IMR-90 (cell line): ENCODE results near the gene DMRT1. TPM values are rescaled to one million over a fixed set of nuclear protein-coding genes. Genes with fewer than 3 reads are reported as not detected.

Experiments
- ATAC-seq: fragments of 200-7000 bp; cut with Tn5 transposase; 2 replicates; pipeline ENCODE4 v1.9.1; 2020; ENCODE audit warnings: low read depth, mild to moderate bottlenecking, moderate library complexity
- BruUV-seq: library from RNA; stranded (reverse); fragments of 400-500 nt; replicated peaks from 2 replicates; lab custom pipeline; 2021; lab: Mats Ljungman, UMichigan
- CTCF ChIA-PET: fragments of 300-600 bp; formaldehyde crosslinking; extraction: SDS; loops from one replicate; lab custom pipeline; 2021; ENCODE audit warnings: antibody characterized with exemption; lab: Yijun Ruan, JAX
- POLR2A ChIA-PET: fragments of 300-600 bp; sonication (Branson Sonifier 250); formaldehyde crosslinking; loops from one replicate; lab custom pipeline; 2022; ENCODE audit warnings: antibody characterized with exemption; ENCODE audit not compliant: unreplicated experiment; lab: Charles Lee
- DNase-seq: peaks from one replicate; pipeline ENCODE4 v3.0.0; 2013
- H2AFZ ChIP-seq: replicated peaks from 2 replicates; pipeline ENCODE3; 2013; ENCODE audit warnings: low read length, mild to moderate bottlenecking; ENCODE audit not compliant: poor library complexity
- H2AK5ac ChIP-seq: 2 replicates; pipeline ENCODE4 v1.6.1; 2013; ENCODE audit warnings: low read depth, low read length, inconsistent platforms
- H2AK9ac ChIP-seq: replicated peaks from 2 replicates; pipeline ENCODE3; 2013; ENCODE audit warnings: mild to moderate bottlenecking, low read depth, low read length, moderate library complexity; ENCODE audit not compliant: poor library complexity
- H2BK120ac ChIP-seq: 2 replicates; pipeline ENCODE4 v1.6.1; 2013; ENCODE audit warnings: low read depth, low read length, inconsistent platforms
- H2BK15ac ChIP-seq: 3 replicates; pipeline ENCODE4 v1.6.1; 2013; ENCODE audit warnings: low read depth, low read length, inconsistent platforms
- H2BK20ac ChIP-seq: 2 replicates; pipeline ENCODE4 v1.6.1; 2013; ENCODE audit warnings: low read depth, mild to moderate bottlenecking, inconsistent platforms, low read length, moderate library complexity
- H2BK5ac ChIP-seq: 2 replicates; pipeline ENCODE4 v1.6.1; 2013; ENCODE audit warnings: mild to moderate bottlenecking, low read depth, low read length, inconsistent platforms; ENCODE audit not compliant: poor library complexity, severe bottlenecking
- H3K14ac ChIP-seq: replicated peaks from 2 replicates; pipeline ENCODE4 v1.6.1; 2013; ENCODE audit warnings: low read depth, low read length, inconsistent platforms
- H3K18ac ChIP-seq: 2 replicates; pipeline ENCODE4 v1.6.1; 2013; ENCODE audit warnings: low read depth, low read length, control low read depth
- H3K23ac ChIP-seq: 2 replicates; pipeline ENCODE4 v1.6.1; 2013; ENCODE audit warnings: low read depth, low read length, inconsistent platforms
- H3K27ac ChIP-seq: 2 replicates; pipeline ENCODE4 v1.5.1; 2013; ENCODE audit warnings: mild to moderate bottlenecking, control low read depth, low read length; ENCODE audit not compliant: insufficient read depth
- H3K27me3 ChIP-seq: 2 replicates; pipeline ENCODE4 v1.6.1; 2013; ENCODE audit warnings: low read length; ENCODE audit not compliant: control insufficient read depth, insufficient read depth
- H3K36me3 ChIP-seq: 2 replicates; pipeline ENCODE4 v1.6.1; 2013; ENCODE audit warnings: low read length, mixed read lengths; ENCODE audit not compliant: control insufficient read depth, insufficient read depth
- H3K4ac ChIP-seq: 2 replicates; pipeline ENCODE4 v1.6.1; 2013; ENCODE audit warnings: low read depth, low read length, inconsistent platforms
- H3K4me1 ChIP-seq: 2 replicates; pipeline ENCODE4 v1.6.1; 2013; ENCODE audit warnings: low read length, mixed read lengths; ENCODE audit not compliant: control insufficient read depth, insufficient read depth
- H3K4me2 ChIP-seq: 2 replicates; pipeline ENCODE4 v1.6.1; 2013; ENCODE audit warnings: low read depth, mild to moderate bottlenecking, control low read depth, low read length, moderate library complexity
- H3K4me3 ChIP-seq: 2 replicates; pipeline ENCODE4 v1.5.1; 2013; ENCODE audit warnings: low read depth, mild to moderate bottlenecking, control low read depth, low read length, moderate library complexity; ENCODE audit not compliant: insufficient read depth
- H3K56ac ChIP-seq: 2 replicates; pipeline ENCODE4 v1.6.1; 2013; ENCODE audit warnings: low read length, inconsistent platforms; ENCODE audit not compliant: insufficient read depth; ENCODE audit errors: extremely low read depth
- H3K79me1 ChIP-seq, 2 experiments: 2 replicates each; pipeline ENCODE4 v1.6.1; 2013; ENCODE audit warnings: low read length in 2 of 2, inconsistent platforms in 1 of 2, low read depth in 1 of 2
- H3K9ac ChIP-seq: 2 replicates; pipeline ENCODE4 v1.6.1; 2013; ENCODE audit warnings: low read depth, low read length, control low read depth
- H3K9me1 ChIP-seq: 2 replicates; pipeline ENCODE4 v1.6.1; 2013; ENCODE audit warnings: low read length, inconsistent platforms; ENCODE audit not compliant: insufficient read depth
- H3K9me3 ChIP-seq: 2 replicates; pipeline ENCODE4 v1.6.1; 2013; ENCODE audit warnings: low read length; ENCODE audit not compliant: control insufficient read depth, insufficient read depth
- H4K20me1 ChIP-seq: 2 replicates; pipeline ENCODE4 v1.6.1; 2013; ENCODE audit warnings: low read length, inconsistent platforms; ENCODE audit not compliant: insufficient read depth
- H4K5ac ChIP-seq: 2 replicates; pipeline ENCODE4 v1.6.1; 2013; ENCODE audit warnings: mild to moderate bottlenecking, low read depth, low read length, control low read depth
- H4K8ac ChIP-seq, 2 experiments: 2 replicates each; pipeline ENCODE4 v1.6.1; 2013; ENCODE audit warnings: low read depth in 2 of 2, low read length in 2 of 2, control low read depth in 1 of 2, inconsistent platforms in 1 of 2
- H4K91ac ChIP-seq: 2 replicates; pipeline ENCODE4 v1.6.1; 2013; ENCODE audit warnings: low read depth, low read length, inconsistent platforms; ENCODE audit not compliant: insufficient read depth
- FOS ChIP-seq: fragments of 150-350 bp; IDR thresholded peaks from 2 replicates; pipeline ENCODE4 v1.6.1; 2016; ENCODE audit warnings: low read depth, low read length
- MAFK ChIP-seq: IDR thresholded peaks from 2 replicates; pipeline ENCODE4 v1.6.1; 2012; ENCODE audit warnings: low read depth, low read length, improper control_type of control experiment
- MAZ ChIP-seq: IDR thresholded peaks from 2 replicates; pipeline ENCODE4 v1.6.1; 2012; ENCODE audit warnings: low read depth, mild to moderate bottlenecking, low read length, improper control_type of control experiment, moderate library complexity, borderline replicate concordance
- RAD21 ChIP-seq: IDR thresholded peaks from 2 replicates; pipeline ENCODE4 v1.6.1; 2012; ENCODE audit warnings: low read length, improper control_type of control experiment
- RCOR1 ChIP-seq: IDR thresholded peaks from 2 replicates; pipeline ENCODE4 v1.6.1; 2012; ENCODE audit warnings: mild to moderate bottlenecking, low read length, improper control_type of control experiment; ENCODE audit not compliant: insufficient replicate concordance
- SMC3 ChIP-seq: fragments of 150-350 bp; IDR thresholded peaks from 2 replicates; pipeline ENCODE4 v1.6.1; 2016; ENCODE audit warnings: low read depth, mild to moderate bottlenecking, antibody characterized with exemption, low read length, moderate library complexity
- WGBS, 2 experiments: methylation state at CpG; one replicate each; pipeline versions ENCODE4 v1.1.5 to v1.1.7; 2013; ENCODE audit warnings: missing lambda C conversion rate in 2 of 2; ENCODE audit not compliant: insufficient read length in 1 of 2; ENCODE audit errors: extremely low coverage in 2 of 2; 5-methylcytosine and 5-hydroxymethylcytosine counted together
- dilution Hi-C: fragments of 300-500 bp; cut with HindIII; formaldehyde crosslinking; loops from one replicate; pipeline ENCODE4 v1.14.3; 2018; ENCODE audit warnings: low sequenced_read_pairs; ENCODE audit not compliant: unreplicated experiment
- in situ Hi-C: fragments of 300-500 bp; cut with MboI; formaldehyde crosslinking; loops from 3 replicates; pipeline ENCODE4 v1.14.3; 2019; ENCODE audit warnings: low sequenced_read_pairs, inconsistent platforms, mixed read lengths
- intact Hi-C: fragments of 100-400 bp; cut with micrococcal nuclease; formaldehyde crosslinking; loops from 2 replicates; pipeline ENCODE4 v1.10.0; 2022
- polyA plus RNA-seq, 3 experiments: library from polyadenylated mRNA; depleted of rRNA; stranded (reverse); fragments of >200 nt; gene quantifications; 2 replicates each; pipeline ENCODE4 v1.2.3, GENCODE V29; 2012; ENCODE audit warnings: low replicate concordance in 1 of 3
- total RNA-seq: library from RNA; depleted of rRNA; stranded (reverse); fragments of >200 nt; gene quantifications from 2 replicates; pipeline ENCODE4 v1.2.3, GENCODE V29; 2012

DMRT1 gene
- total and polyA plus RNA-seq, 2 of the 4 experiments (the other 2 are of a cell fraction), result not detected

GRCh38 chr9:982394-983230 lies 141.1 kb downstream of the DMRT1 start (continued):
- TF ChIP-seq SMC3, result no peak

GRCh38 chr9:994005-994404 lies 152.5 kb downstream of the DMRT1 start:
- no peak overlapping the region for H3K23ac ChIP-seq
- no peak overlapping the region for H2AFZ ChIP-seq
- BruUV-seq, result no TSS peak
- no peaks in the 10 kb centered on the region; the same call in 1 of the 2 replicates for H3K27me3 ChIP-seq
- ATAC-seq (no peak), DNase-seq (no peak)
- no peak overlapping the region for H4K8ac ChIP-seq
- H3K4me2 ChIP-seq, result no peak overlapping the region
- ChIA-PET CTCF (no interaction called here), POLR2A (no interaction called here)
- WGBS, 2 experiments, result no CpG with 5 or more reads among the region's 4 CpGs
- H3K36me3 ChIP-seq, result no peaks in the 10 kb centered on the region
- H2BK15ac ChIP-seq, result no peak overlapping the region
- no peak overlapping the region for H2BK20ac ChIP-seq
- H4K91ac ChIP-seq, result no peak overlapping the region
- no peaks in the 10 kb centered on the region for H4K20me1 ChIP-seq
- no peak overlapping the region for H4K5ac ChIP-seq
- H2BK120ac ChIP-seq, result no peak overlapping the region
- H3K14ac ChIP-seq, result no peak overlapping the region
- H3K4ac ChIP-seq, result no peak overlapping the region
- no peak overlapping the region for H3K27ac ChIP-seq
- H3K79me1 ChIP-seq, result no peaks in the 10 kb centered on the region
- no peaks in the 10 kb centered on the region for H3K4me1 ChIP-seq
- TF ChIP-seq RAD21 (no peak), SMC3 (no peak), MAFK (no peak), RCOR1 (no peak), FOS (no peak), MAZ (no peak)
- dilution Hi-C loops, result no loop called here
- intact Hi-C loops, result no loop called here
- no peak overlapping the region for H2AK5ac ChIP-seq
- in situ Hi-C loops, result no loop called here
- no peaks in the 10 kb centered on the region for H3K9me3 ChIP-seq
- no peak overlapping the region for H3K18ac ChIP-seq
- H3K56ac ChIP-seq, result no peak overlapping the region
- no peak overlapping the region for H2AK9ac ChIP-seq
- no peak overlapping the region for H3K4me3 ChIP-seq
- no peak overlapping the region for H2BK5ac ChIP-seq
- H3K9me1 ChIP-seq, result no peaks in the 10 kb centered on the region
- H3K9ac ChIP-seq, result no peak overlapping the region
